K562 (cell line): ENCODE data around the gene DLST. TPM values are rescaled to one million over a fixed set of nuclear protein-coding genes. Genes with fewer than 3 reads are reported as not detected.

Experiments used
- CTBP1 ChIP-seq: fragments of 450-650 bp; IDR thresholded peaks from 2 replicates; pipeline ENCODE4 v1.6.1; 2016; ENCODE audit warnings: borderline replicate concordance
- ERF ChIP-seq: fragments of 450-650 bp; formaldehyde crosslinking; IDR thresholded peaks from 2 replicates; pipeline ENCODE4 v1.4.0; 2020; ENCODE audit warnings: mild to moderate bottlenecking, mixed read lengths
- ETV1 ChIP-seq: fragments of 450-650 bp; conservative IDR thresholded peaks from 2 replicates; pipeline ENCODE4 v1.6.1; 2016; ENCODE audit warnings: missing genetic modification characterization, control low read depth, low read depth, missing compliant biosample characterization
- GABPB1 ChIP-seq: sonication (generic); formaldehyde crosslinking; IDR thresholded peaks from 2 replicates; pipeline ENCODE4 v1.8.0; 2022; ENCODE audit warnings: mild to moderate bottlenecking, missing genetic modification reagents
- HLTF ChIP-seq: fragments of 450-650 bp; IDR thresholded peaks from 2 replicates; pipeline ENCODE4 v1.6.1; 2016
- NELFE ChIP-seq: IDR thresholded peaks from 2 replicates; pipeline ENCODE4 v1.6.1; 2011; ENCODE audit warnings: mild to moderate bottlenecking; ENCODE audit not compliant: insufficient read depth, insufficient read length
- NR4A1 ChIP-seq, 2 experiments: fragments of 250-450 bp in 1 of 2; fragments of 450-650 bp in 1 of 2; sonication (Bioruptor Pico) in 1 of 2; IDR thresholded peaks; 2 replicates each; pipeline versions ENCODE4 v1.4.0 to v1.6.1; 2016 to 2020; ENCODE audit warnings: mild to moderate bottlenecking in 2 of 2, missing compliant biosample characterization in 1 of 2, missing genetic modification characterization in 1 of 2, moderate library complexity in 1 of 2
- PHF8 ChIP-seq: fragments of 200-600 bp; sonication (generic); IDR thresholded peaks from 2 replicates; pipeline ENCODE4 v1.6.1; 2012; ENCODE audit warnings: mixed run types, mild to moderate bottlenecking, inconsistent platforms, low read length, moderate library complexity, borderline replicate concordance
- POLR2H ChIP-seq: IDR thresholded peaks from 2 replicates; pipeline ENCODE4 v1.6.1; 2016; ENCODE audit warnings: missing genetic modification characterization, low read depth, mild to moderate bottlenecking, control low read depth, missing compliant biosample characterization, moderate library complexity
- POLR3G ChIP-seq: IDR thresholded peaks from 2 replicates; pipeline ENCODE4 v1.6.1; 2011; ENCODE audit not compliant: insufficient read length, insufficient replicate concordance; ENCODE audit errors: extremely low read depth
- PPARD ChIP-seq: fragments of 250-450 bp; sonication (Bioruptor Pico); IDR thresholded peaks from 2 replicates; pipeline ENCODE4 v1.8.0; 2022; ENCODE audit warnings: inconsistent platforms, mild to moderate bottlenecking, moderate library complexity
- RFX1 ChIP-seq: fragments of 450-650 bp; IDR thresholded peaks from 2 replicates; pipeline ENCODE4 v1.6.1; 2016; ENCODE audit warnings: mild to moderate bottlenecking, moderate library complexity
- SMAD3 ChIP-seq: fragments of 450-650 bp; formaldehyde crosslinking; conservative IDR thresholded peaks from 2 replicates; pipeline ENCODE4 v1.4.0; 2020; ENCODE audit warnings: mild to moderate bottlenecking
- SRSF1 ChIP-seq: fragments of 200-400 bp; formaldehyde crosslinking; IDR thresholded peaks from 2 replicates; pipeline ENCODE4 v1.6.1; 2017; ENCODE audit warnings: mild to moderate bottlenecking, low read depth, low read length, moderate library complexity
- TRIM24 ChIP-seq, 2 experiments: fragments of 450-650 bp; IDR thresholded peaks; 2 replicates each; pipeline ENCODE4 v1.6.1; 2016
- ZNF644 ChIP-seq: fragments of 200-800 bp; sonication (Bioruptor generic); IDR thresholded peaks from 2 replicates; pipeline ENCODE4 v1.6.1; 2016; ENCODE audit warnings: low read depth, missing genetic modification characterization, missing compliant biosample characterization
- polyA plus RNA-seq, 8 experiments: library from polyadenylated mRNA; depleted of rRNA in 4 of 8; stranded (reverse) in 5 of 8; unstranded in 3 of 8; fragments of >200 nt; fragmentation: Nextera tagmentation in 2 of 8; fragmentation: Illumina TruSeq in 1 of 8; extraction: Ambion mirVana in 2 of 8; extraction: Trizol in 1 of 8; gene quantifications; 2 replicates each; pipeline versions ENCODE4 v1.2.1 to v1.2.3, GENCODE V29; 2011 to 2014; ENCODE audit warnings: inconsistent platforms in 1 of 8, missing spikeins in 1 of 8
- total RNA-seq, 7 experiments: library from RNA; depleted of rRNA in 6 of 7; stranded (reverse); fragments of >200 nt in 6 of 7; fragmentation: Illumina TruSeq in 2 of 7; extraction: Trizol in 2 of 7; gene quantifications; 2 replicates each; pipeline versions ENCODE4 v1.2.1 to v1.2.3, GENCODE V29; 2011 to 2021; ENCODE audit warnings: low replicate concordance in 1 of 7
- TF ChIP-seq, protein P1 (sequence below), 2 experiments: IDR thresholded peaks; 2 replicates each; pipeline ENCODE4 v1.6.1; 2011; ENCODE audit warnings: borderline replicate concordance in 1 of 2, control low read depth in 1 of 2, low read depth in 1 of 2, low read length in 1 of 2, mild to moderate bottlenecking in 1 of 2, mixed read lengths in 1 of 2, moderate library complexity in 1 of 2; ENCODE audit not compliant: insufficient read depth in 1 of 2, insufficient read length in 1 of 2, poor library complexity in 1 of 2, severe bottlenecking in 1 of 2; ENCODE audit errors: extremely low read depth in 1 of 2
- TF ChIP-seq, protein P2 (sequence below), 2 experiments: fragments of 450-650 bp; conservative IDR thresholded peaks; 2 replicates each; pipeline ENCODE4 v1.6.1; 2017; ENCODE audit warnings: mild to moderate bottlenecking in 2 of 2, moderate library complexity in 2 of 2
- TF ChIP-seq, protein P3 (sequence below): fragments of 450-650 bp; IDR thresholded peaks from 2 replicates; pipeline ENCODE4 v1.6.1; 2016; ENCODE audit warnings: missing biosample characterization, missing genetic modification characterization
- TF ChIP-seq, protein P4 (sequence below), 2 experiments: fragments of 450-650 bp in 1 of 2; IDR thresholded peaks; 2 replicates each; pipeline ENCODE4 v1.6.1; 2011 to 2017; ENCODE audit warnings: low read depth in 2 of 2, antibody characterized with exemption in 1 of 2, borderline replicate concordance in 1 of 2, low read length in 1 of 2, mild to moderate bottlenecking in 1 of 2, mixed read lengths in 1 of 2; ENCODE audit not compliant: control insufficient read depth in 1 of 2

The DLST gene
- total and polyA plus RNA-seq, 9 of the 15 experiments (the other 6 are each of a cell fraction or from before 2014, with no cell fraction given), result 3.0 to 73.7 (median 45.4) TPM

DNA sequence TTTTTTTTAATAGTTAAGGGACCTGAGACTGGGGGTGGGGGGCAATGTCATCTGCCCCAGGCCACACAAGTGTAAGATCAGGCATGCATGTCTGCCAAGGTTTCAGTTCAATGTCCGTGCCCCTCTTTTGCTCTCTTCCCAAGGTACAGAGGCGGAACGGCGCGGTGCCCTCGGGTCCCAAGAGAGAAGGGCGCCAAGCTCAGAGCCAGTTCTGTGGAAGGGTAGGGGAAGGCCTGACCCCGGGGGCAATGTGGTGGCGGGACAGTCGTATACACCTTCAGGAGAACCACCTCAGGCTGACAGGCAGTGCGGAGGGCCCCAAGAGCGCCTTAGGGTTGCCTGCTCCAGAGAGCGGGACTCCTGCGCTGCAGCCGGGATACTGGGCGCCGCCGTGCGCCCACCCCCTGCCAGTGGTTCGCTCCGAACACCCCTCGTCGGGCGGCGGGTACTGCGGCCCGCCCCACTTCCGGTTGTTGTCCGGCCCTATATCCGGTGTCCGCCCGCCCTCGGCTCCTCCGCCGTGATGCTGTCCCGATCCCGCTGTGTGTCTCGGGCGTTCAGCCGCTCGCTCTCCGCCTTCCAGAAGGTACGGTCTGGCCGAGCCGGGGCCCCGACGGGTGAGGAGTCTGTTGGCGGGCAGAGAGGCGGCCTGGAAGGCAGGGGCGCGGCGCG lies at the start of gene DLST (continued):
- TF ChIP-seq, protein P1, sequence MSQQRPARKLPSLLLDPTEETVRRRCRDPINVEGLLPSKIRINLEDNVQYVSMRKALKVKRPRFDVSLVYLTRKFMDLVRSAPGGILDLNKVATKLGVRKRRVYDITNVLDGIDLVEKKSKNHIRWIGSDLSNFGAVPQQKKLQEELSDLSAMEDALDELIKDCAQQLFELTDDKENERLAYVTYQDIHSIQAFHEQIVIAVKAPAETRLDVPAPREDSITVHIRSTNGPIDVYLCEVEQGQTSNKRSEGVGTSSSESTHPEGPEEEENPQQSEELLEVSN (IDR thresholded peaks at IDR 0.05; ENCODE audit: borderline replicate concordance in 1 of 2, extremely low read depth in 1 of 2, insufficient read depth in 1 of 2, insufficient read length in 1 of 2, low read depth in 1 of 2, low read length in 1 of 2, poor library complexity in 1 of 2, severe bottlenecking in 1 of 2), result peak; percentile 49
- no peak for TF ChIP-seq PPARD (CRISPR knock-in tag)
- TF ChIP-seq ZNF644 (tag), result no peak
- TF ChIP-seq SMAD3, result no peak
- TF ChIP-seq, protein P2, sequence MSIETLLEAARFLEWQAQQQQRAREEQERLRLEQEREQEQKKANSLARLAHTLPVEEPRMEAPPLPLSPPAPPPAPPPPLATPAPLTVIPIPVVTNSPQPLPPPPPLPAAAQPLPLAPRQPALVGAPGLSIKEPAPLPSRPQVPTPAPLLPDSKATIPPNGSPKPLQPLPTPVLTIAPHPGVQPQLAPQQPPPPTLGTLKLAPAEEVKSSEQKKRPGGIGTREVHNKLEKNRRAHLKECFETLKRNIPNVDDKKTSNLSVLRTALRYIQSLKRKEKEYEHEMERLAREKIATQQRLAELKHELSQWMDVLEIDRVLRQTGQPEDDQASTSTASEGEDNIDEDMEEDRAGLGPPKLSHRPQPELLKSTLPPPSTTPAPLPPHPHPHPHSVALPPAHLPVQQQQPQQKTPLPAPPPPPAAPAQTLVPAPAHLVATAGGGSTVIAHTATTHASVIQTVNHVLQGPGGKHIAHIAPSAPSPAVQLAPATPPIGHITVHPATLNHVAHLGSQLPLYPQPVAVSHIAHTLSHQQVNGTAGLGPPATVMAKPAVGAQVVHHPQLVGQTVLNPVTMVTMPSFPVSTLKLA (conservative IDR thresholded peaks at IDR 0.05), result peak; percentile 43 to 51; a peak in 1 of 4 replicates
- 0 out of 2 replicates have a peak, but pooled peaks have one; percentile 24 for TF ChIP-seq ERF (CRISPR knock-in tag)
- TF ChIP-seq TRIM24 (IDR thresholded peaks at IDR 0.05), result peak in 1 of 2 experiments; percentile 58; a peak in 2 of 4 replicates
- TF ChIP-seq NELFE, result no peak
- peak; percentile 46; the same call in 1 of the 2 replicates for TF ChIP-seq POLR2H (tag)
- TF ChIP-seq, protein P3, sequence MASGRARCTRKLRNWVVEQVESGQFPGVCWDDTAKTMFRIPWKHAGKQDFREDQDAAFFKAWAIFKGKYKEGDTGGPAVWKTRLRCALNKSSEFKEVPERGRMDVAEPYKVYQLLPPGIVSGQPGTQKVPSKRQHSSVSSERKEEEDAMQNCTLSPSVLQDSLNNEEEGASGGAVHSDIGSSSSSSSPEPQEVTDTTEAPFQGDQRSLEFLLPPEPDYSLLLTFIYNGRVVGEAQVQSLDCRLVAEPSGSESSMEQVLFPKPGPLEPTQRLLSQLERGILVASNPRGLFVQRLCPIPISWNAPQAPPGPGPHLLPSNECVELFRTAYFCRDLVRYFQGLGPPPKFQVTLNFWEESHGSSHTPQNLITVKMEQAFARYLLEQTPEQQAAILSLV (tag), result no peak
- TF ChIP-seq POLR3G, result no peak
- 0 out of 2 replicates have a peak, but pooled peaks have one; percentile 44 for TF ChIP-seq CTBP1
- TF ChIP-seq RFX1, result no peak
- 0 out of 2 replicates have a peak, but pooled peaks have one; percentile 41 for TF ChIP-seq ETV1
- peak; percentile 87; the same call in 1 of the 2 replicates for TF ChIP-seq PHF8
- TF ChIP-seq NR4A1 (CRISPR knock-in tag; IDR thresholded peaks at IDR 0.05), result no peak
- peak; percentile 62; the same call in 1 of the 2 replicates for TF ChIP-seq NR4A1 (tag; IDR thresholded peaks at IDR 0.05)
- no peak for TF ChIP-seq HLTF
- no peak for TF ChIP-seq SRSF1
- peak; percentile 98 for TF ChIP-seq GABPB1 (CRISPR knock-in tag)
- TF ChIP-seq, protein P4, sequence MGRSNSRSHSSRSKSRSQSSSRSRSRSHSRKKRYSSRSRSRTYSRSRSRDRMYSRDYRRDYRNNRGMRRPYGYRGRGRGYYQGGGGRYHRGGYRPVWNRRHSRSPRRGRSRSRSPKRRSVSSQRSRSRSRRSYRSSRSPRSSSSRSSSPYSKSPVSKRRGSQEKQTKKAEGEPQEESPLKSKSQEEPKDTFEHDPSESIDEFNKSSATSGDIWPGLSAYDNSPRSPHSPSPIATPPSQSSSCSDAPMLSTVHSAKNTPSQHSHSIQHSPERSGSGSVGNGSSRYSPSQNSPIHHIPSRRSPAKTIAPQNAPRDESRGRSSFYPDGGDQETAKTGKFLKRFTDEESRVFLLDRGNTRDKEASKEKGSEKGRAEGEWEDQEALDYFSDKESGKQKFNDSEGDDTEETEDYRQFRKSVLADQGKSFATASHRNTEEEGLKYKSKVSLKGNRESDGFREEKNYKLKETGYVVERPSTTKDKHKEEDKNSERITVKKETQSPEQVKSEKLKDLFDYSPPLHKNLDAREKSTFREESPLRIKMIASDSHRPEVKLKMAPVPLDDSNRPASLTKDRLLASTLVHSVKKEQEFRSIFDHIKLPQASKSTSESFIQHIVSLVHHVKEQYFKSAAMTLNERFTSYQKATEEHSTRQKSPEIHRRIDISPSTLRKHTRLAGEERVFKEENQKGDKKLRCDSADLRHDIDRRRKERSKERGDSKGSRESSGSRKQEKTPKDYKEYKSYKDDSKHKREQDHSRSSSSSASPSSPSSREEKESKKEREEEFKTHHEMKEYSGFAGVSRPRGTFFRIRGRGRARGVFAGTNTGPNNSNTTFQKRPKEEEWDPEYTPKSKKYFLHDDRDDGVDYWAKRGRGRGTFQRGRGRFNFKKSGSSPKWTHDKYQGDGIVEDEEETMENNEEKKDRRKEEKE (IDR thresholded peaks at IDR 0.05; ENCODE audit: borderline replicate concordance in 1 of 2, control insufficient read depth in 1 of 2, low read depth in 2 of 2, low read length in 1 of 2), result peak in 1 of 2 experiments; percentile 90; a peak in 2 of 4 replicates
